HEK293T (cell line): ENCODE measurements around the gene VTCN1.

Experiments
- CTCF ChIA-PET: fragments of 350-600 bp; formaldehyde crosslinking; extraction: SDS; loops from one replicate; lab custom pipeline; 2021; ENCODE audit warnings: antibody characterized with exemption, inconsistent platforms; lab: Yijun Ruan, JAX
- POLR2A ChIA-PET: fragments of 350-600 bp; formaldehyde crosslinking; extraction: SDS; loops from one replicate; lab custom pipeline; 2020; ENCODE audit warnings: antibody characterized with exemption, inconsistent platforms; lab: Yijun Ruan, JAX
- DNase-seq: peaks from one replicate; pipeline ENCODE4 v3.0.0; 2012; ENCODE audit warnings: mixed read lengths; ENCODE audit errors: extremely low spot score
- ARNT ChIP-seq: fragments of 450-650 bp; IDR thresholded peaks from 2 replicates; pipeline ENCODE4 v1.6.1; 2017; ENCODE audit warnings: mild to moderate bottlenecking
- BHLHE40 ChIP-seq: fragments of 450-650 bp; IDR thresholded peaks from 2 replicates; pipeline ENCODE4 v1.6.1; 2016; ENCODE audit warnings: mild to moderate bottlenecking, moderate library complexity, borderline replicate concordance
- CTBP1 ChIP-seq: fragments of 450-650 bp; IDR thresholded peaks from 2 replicates; pipeline ENCODE4 v1.6.1; 2016; ENCODE audit warnings: borderline replicate concordance
- ELF4 ChIP-seq: fragments of 450-650 bp; IDR thresholded peaks from 2 replicates; pipeline ENCODE4 v1.6.1; 2017; ENCODE audit warnings: antibody characterized with exemption
- FOXA1 ChIP-seq: fragments of 450-650 bp; IDR thresholded peaks from 2 replicates; pipeline ENCODE4 v1.6.1; 2016; ENCODE audit warnings: mild to moderate bottlenecking
- FOXK2 ChIP-seq: fragments of 450-650 bp; IDR thresholded peaks from 2 replicates; pipeline ENCODE4 v1.6.1; 2016; ENCODE audit warnings: mild to moderate bottlenecking
- FOXM1 ChIP-seq: fragments of 450-650 bp; IDR thresholded peaks from 2 replicates; pipeline ENCODE4 v1.6.1; 2017; ENCODE audit warnings: mild to moderate bottlenecking, borderline replicate concordance
- HDGF ChIP-seq: fragments of 450-650 bp; IDR thresholded peaks from 2 replicates; pipeline ENCODE4 v1.6.1; 2017; ENCODE audit warnings: antibody characterized with exemption, borderline replicate concordance
- L3MBTL2 ChIP-seq: fragments of 450-650 bp; conservative IDR thresholded peaks from 2 replicates; pipeline ENCODE4 v1.6.1; 2016; ENCODE audit warnings: mild to moderate bottlenecking
- LEF1 ChIP-seq: fragments of 450-650 bp; IDR thresholded peaks from 2 replicates; pipeline ENCODE4 v1.6.1; 2017; ENCODE audit warnings: mild to moderate bottlenecking, borderline replicate concordance
- NFRKB ChIP-seq: fragments of 450-650 bp; IDR thresholded peaks from 2 replicates; pipeline ENCODE4 v1.6.1; 2016; ENCODE audit warnings: mild to moderate bottlenecking, moderate library complexity
- SP1 ChIP-seq: fragments of 450-650 bp; IDR thresholded peaks from 2 replicates; pipeline ENCODE4 v1.6.1; 2017
- SUZ12 ChIP-seq: fragments of 450-650 bp; IDR thresholded peaks from 2 replicates; pipeline ENCODE4 v1.6.1; 2016; ENCODE audit warnings: mild to moderate bottlenecking
- TARDBP ChIP-seq: fragments of 450-650 bp; IDR thresholded peaks from 2 replicates; pipeline ENCODE4 v1.6.1; 2016
- ZNF384 ChIP-seq: fragments of 450-650 bp; IDR thresholded peaks from 2 replicates; pipeline ENCODE4 v1.6.1; 2016
- TF ChIP-seq, protein P1 (sequence below): fragments of 450-650 bp; IDR thresholded peaks from 2 replicates; pipeline ENCODE4 v1.6.1; 2016

Gene VTCN1

DNA sequence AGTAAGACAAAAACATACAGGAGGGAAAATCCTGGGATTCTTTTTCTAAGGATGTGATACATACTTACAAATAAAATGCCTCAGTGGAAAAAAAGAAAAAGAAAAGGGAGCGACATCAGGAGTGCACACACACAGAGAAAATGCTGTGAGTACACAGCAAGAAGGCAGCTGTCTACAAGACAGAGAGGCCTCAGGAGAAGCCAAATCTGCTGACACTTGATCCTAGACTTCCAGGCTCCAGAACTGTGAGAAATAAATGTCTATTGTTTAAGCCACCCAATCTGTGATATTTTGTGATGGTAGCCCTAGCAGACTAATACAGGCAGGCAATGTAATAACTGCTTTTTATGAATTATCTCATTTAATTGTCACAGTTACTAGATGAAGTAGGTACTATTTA is 72.2 kb downstream of the VTCN1 start:
- CTCF ChIA-PET = interaction anchor here (1.4 kb wide), 1 partner anchor 10 kb away, joined by 3 read pairs; no protein-coding TSS in a partner anchor
- POLR2A ChIA-PET = no interaction called here
- no peak for TF ChIP-seq NFRKB
- no peak for TF ChIP-seq SP1
- TF ChIP-seq TARDBP = no peak
- TF ChIP-seq FOXM1 = no peak
- TF ChIP-seq SUZ12 = no peak
- no peak for TF ChIP-seq FOXA1
- no peak for TF ChIP-seq ELF4
- no peak for TF ChIP-seq ZNF384
- TF ChIP-seq ARNT = no peak
- TF ChIP-seq L3MBTL2 = no peak
- no peak for TF ChIP-seq LEF1
- no peak for TF ChIP-seq BHLHE40
- no peak for TF ChIP-seq HDGF
- no peak for TF ChIP-seq CTBP1
- TF ChIP-seq FOXK2 = no peak
- TF ChIP-seq, protein P1, sequence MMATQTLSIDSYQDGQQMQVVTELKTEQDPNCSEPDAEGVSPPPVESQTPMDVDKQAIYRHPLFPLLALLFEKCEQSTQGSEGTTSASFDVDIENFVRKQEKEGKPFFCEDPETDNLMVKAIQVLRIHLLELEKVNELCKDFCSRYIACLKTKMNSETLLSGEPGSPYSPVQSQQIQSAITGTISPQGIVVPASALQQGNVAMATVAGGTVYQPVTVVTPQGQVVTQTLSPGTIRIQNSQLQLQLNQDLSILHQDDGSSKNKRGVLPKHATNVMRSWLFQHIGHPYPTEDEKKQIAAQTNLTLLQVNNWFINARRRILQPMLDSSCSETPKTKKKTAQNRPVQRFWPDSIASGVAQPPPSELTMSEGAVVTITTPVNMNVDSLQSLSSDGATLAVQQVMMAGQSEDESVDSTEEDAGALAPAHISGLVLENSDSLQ = no peak
- no peak for DNase-seq

DNA sequence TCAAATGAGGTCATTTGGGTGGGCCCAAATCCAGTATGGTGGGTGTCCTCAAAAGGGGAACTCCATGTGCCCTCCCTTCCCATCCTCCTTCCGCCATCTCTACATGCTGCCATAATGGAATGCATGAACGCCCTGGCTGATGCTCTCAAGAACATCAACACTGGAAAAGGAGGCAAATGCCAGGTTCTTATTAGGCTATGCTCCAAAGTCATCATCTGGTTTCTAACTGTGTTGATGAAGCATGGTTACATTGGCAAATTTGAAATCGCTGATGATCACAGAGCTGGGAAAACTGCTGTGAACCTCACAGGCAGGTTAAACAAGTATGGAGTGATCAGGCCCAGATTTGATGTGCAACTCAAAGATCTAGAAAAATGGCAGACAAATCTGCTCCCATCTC is 72.6 kb downstream of the VTCN1 start:
- ChIA-PET CTCF (interaction anchor here (1.4 kb wide), 1 partner anchor 9 kb away, joined by 3 read pairs; no protein-coding TSS in a partner anchor), POLR2A (no interaction called here)
- TF ChIP-seq CTBP1 (no peak), L3MBTL2 (no peak), ZNF384 (no peak), FOXM1 (no peak), SP1 (no peak), NFRKB (no peak), TARDBP (no peak), HDGF (no peak), FOXK2 (no peak), LEF1 (no peak), ARNT (no peak), FOXA1 (no peak), SUZ12 (no peak), BHLHE40 (no peak), ELF4 (no peak)
- TF ChIP-seq, protein P1 = no peak
- no peak for DNase-seq

DNA sequence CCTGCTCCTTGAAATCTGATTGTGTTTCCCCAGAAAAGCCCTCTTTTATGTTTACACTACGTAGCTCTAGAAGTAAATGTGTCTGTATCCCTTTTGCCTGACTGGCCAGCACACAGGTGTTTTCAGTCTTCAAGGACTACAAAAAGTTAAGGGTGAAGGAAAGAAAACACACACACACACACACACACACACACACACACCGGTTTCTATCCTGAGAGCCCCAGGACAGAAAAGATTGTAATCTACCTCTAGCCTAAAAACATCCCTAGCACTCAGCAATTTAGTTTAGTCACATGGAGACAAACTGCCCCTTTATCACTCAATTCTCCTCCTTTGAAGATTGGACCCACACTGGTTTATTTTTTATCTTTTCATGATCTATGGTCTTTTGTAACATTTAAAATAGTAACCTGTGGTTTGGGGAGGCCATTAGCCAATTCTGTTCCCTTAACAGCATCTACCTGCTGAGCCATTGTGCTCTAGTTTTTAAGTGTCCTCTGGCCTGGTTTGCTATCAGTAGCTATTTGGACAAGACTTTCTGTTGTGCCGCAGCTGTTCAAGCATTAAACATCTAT is 73.4 kb downstream of the VTCN1 start:
- no peak for DNase-seq
- TF ChIP-seq TARDBP = no peak
- TF ChIP-seq CTBP1 = no peak
- TF ChIP-seq, protein P1 = no peak
- no peak for TF ChIP-seq ELF4
- no peak for TF ChIP-seq ARNT
- no peak for TF ChIP-seq LEF1
- TF ChIP-seq FOXM1 = no peak
- TF ChIP-seq BHLHE40 = no peak
- no peak for TF ChIP-seq HDGF
- TF ChIP-seq SP1 = no peak
- TF ChIP-seq SUZ12 = no peak
- TF ChIP-seq FOXK2 = no peak
- no peak for TF ChIP-seq FOXA1
- TF ChIP-seq ZNF384 = no peak
- no peak for TF ChIP-seq NFRKB
- no peak for TF ChIP-seq L3MBTL2
- POLR2A ChIA-PET = no interaction called here
- CTCF ChIA-PET = interaction anchor here (1.4 kb wide), 1 partner anchor 9 kb away, joined by 3 read pairs; no protein-coding TSS in a partner anchor

DNA sequence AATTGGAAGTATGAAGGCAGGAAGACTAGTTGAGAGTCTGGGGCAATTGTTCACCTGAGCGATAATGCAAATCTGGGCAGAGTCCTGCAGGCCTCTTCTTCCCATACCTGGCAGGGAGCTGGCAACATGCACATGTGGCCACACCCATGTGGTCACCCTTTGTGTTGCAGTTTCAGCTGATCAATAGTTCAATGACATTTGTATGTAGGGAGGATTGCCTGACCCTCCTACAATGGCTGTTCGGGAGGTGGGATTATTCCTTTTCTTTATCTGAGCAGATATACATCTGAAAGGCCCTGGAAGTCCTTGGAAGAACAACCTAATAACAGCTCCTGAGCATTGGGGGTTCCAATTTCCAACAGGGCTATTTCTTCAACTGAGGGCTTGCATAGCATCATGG is 74.0 kb downstream of the VTCN1 start:
- TF ChIP-seq BHLHE40 = no peak
- TF ChIP-seq LEF1 = no peak
- TF ChIP-seq CTBP1 = no peak
- no peak for TF ChIP-seq NFRKB
- TF ChIP-seq SUZ12 = no peak
- no peak for TF ChIP-seq FOXK2
- TF ChIP-seq, protein P1 = no peak
- TF ChIP-seq HDGF = no peak
- TF ChIP-seq SP1 = no peak
- no peak for TF ChIP-seq FOXA1
- TF ChIP-seq L3MBTL2 = no peak
- TF ChIP-seq ZNF384 = no peak
- no peak for TF ChIP-seq ELF4
- no peak for TF ChIP-seq TARDBP
- no peak for TF ChIP-seq FOXM1
- POLR2A ChIA-PET = no interaction called here
- CTCF ChIA-PET = no interaction called here
- DNase-seq = no peak

DNA sequence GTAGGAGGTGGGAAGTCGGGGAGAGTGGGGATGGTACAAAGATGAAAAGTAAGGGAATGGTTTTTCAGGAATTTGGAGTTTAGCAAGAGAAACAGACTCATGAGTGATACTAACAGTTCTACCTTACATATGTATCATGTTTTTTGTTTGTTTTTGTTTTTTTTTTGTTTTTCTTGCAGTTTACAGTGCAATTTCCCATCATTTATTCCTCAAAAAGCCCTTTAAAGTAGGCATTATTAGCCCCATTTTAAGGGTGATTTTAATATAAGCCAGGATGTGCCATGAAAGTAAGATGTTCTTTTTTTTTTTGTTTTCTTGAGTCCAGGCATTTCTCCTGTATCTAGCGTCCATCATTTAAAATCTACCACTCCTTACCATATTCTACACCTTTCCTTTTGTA is 75.4 kb downstream of the VTCN1 start:
- ChIA-PET CTCF (no interaction called here), POLR2A (no interaction called here)
- no peak for TF ChIP-seq ZNF384
- TF ChIP-seq FOXA1 = no peak
- no peak for TF ChIP-seq ELF4
- no peak for TF ChIP-seq BHLHE40
- TF ChIP-seq SP1 = no peak
- no peak for TF ChIP-seq SUZ12
- TF ChIP-seq, protein P1 = no peak
- no peak for TF ChIP-seq TARDBP
- no peak for DNase-seq
